GM19239 (cell line): ENCODE measurements around the gene SBNO2.
"Not testable (repeated sequence)": the region's sequence is repeated elsewhere in the genome, so short reads cannot be mapped to it uniquely, and the experiment has no call there.

Source experiments
- DNase-seq: peaks from one replicate; pipeline ENCODE4 v3.0.0; 2011; ENCODE audit warnings: low spot score; ENCODE audit not compliant: insufficient read length
- FAIRE-seq: peaks from 2 replicates; lab custom pipeline; 2011; peaks lifted over from hg19 to GRCh38; lab: Jason Lieb, UNC

SBNO2 gene

DNA sequence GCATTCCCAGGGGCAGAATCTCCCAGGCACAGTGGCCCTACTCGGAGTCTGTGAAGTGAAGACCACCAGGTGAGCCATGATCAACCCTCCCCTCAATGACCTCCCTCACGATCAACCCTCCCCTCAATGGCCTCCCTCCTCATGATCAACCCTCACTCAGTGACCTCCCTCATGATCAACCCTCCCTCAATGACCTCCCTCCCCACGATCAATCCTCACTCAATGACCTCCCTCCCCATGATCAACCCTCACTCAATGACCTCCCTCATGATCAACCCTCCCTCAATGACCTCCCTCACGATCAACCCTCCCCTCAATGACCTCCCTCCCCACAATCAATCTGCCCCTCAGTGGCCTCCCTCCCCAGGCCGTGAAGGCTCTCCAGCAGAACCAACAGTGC is 32.1 kb downstream of the SBNO2 start:
- DNase-seq (no peak), FAIRE-seq (peak; percentile 74)

GRCh38 chr19:1140272-1141027 is 33.6 kb downstream of the SBNO2 start:
- no peak for FAIRE-seq

DNA sequence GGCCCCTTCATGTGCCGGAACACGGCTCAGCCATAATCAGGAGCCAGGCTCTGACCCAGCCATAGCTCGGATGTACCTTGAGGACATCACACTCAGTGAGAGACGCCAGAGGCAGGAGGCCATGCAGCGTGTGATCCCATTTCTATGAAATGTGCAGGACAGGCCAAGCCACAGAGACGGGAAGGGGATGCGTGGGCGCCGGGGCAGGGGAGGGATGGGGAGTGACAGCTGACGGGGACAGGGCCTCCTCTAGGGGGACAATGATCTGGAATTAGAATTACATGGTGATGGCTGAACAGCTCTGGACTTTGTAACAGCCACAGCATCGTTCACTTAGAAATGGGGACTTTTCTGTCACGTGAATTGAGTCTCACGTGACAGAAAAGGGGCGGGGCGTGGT is 34.9 kb downstream of the SBNO2 start:
- DNase-seq, result no peak

More at GRCh38 chr19:1140272-1141027, 33.6 kb downstream of the SBNO2 start:
- DNase-seq, result no peak

DNA sequence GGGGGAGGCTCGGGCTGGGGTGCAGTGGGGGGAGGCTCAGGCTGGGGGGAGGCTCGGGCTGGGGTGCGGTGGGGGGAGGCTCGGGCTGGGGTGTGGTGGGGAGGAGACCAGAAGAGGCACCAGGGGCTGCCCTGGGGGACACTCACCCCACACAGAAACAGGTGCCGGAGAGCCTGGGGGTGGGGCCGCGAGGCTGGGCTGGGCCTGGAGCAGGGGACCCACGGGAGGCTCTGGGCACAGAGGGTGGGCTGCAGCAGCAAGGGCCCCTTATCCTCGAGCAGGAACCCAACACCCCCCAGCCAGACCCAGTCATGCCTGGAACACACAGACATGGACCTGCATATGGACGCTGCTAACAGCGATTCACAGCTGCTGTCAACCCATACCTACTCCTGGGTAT is 35.9 kb downstream of the SBNO2 start:
- no peak for FAIRE-seq

More for the DNA sequence above, 34.9 kb downstream of the SBNO2 start:
- no peak for FAIRE-seq

DNA sequence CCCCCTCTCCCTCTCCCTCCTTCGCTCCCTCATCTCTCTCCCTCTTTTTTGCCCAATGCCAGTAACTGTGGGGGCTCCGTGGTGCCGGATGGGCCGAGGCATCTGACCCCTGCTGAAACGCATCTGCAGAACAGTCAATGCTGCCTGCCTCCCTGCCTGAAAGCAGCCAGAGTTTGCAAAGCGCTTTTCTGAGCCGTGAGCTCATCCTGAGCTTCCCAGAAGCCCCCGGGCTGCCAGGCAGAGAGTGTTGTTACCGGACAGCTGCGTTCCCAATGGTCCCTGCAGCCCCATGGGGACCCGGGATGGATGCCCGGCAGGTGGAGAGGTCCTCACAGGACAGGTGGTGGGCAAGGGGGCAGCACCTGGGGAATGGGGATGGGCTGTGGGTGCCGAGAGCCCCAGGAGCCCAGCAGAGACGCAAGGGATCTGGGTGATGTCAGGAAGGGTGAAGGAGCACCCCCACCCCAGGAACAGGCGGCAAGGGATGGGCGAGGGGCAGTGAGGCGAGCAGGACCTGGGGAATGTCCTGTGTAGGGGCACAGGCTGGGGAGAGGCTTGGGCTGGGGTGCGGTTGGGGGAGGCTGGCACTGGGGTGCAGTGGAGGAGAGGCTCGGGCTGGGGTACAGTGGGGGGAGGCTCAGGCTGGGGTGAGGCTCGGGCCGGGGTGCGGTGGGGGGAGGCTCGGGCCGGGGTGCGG is 37.3 kb downstream of the SBNO2 start:
- FAIRE-seq, result no peak
- no peak for DNase-seq

More for the DNA sequence above, 35.9 kb downstream of the SBNO2 start:
- no peak for DNase-seq

- no peak for FAIRE-seq
These were observed 37.9 kb downstream of the SBNO2 start for GRCh38 chr19:1136201-1136600.

GRCh38 chr19:1135454-1135853 is 38.6 kb downstream of the SBNO2 start:
- no peak for DNase-seq
- no peak for FAIRE-seq

More at GRCh38 chr19:1136201-1136600, 37.9 kb downstream of the SBNO2 start:
- DNase-seq, result peak; percentile 70

DNA sequence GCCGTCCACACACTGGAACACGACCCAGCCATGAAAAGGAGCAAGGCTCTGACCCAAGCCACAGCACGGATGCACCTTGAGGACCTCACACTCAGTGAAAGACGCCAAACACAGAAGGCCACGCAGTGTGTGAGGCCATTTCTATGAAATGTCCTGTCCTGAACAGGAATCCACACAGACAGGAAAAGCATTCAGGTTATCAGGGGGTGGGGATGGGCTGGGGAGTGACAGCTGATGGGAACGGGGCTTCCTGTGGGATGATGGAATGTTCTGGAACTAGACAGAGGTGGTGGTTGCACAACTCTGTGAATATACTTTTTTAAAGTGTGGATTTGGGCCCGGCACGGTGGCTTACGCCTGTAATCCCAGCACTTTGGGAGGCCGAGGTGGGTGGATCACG is 39.6 kb downstream of the SBNO2 start:
- FAIRE-seq (no peak), DNase-seq (no peak)

- FAIRE-seq (peak; percentile 82), DNase-seq (peak; percentile 97)
These were observed 40.6 kb downstream of the SBNO2 start for GRCh38 chr19:1133471-1133929.

DNA sequence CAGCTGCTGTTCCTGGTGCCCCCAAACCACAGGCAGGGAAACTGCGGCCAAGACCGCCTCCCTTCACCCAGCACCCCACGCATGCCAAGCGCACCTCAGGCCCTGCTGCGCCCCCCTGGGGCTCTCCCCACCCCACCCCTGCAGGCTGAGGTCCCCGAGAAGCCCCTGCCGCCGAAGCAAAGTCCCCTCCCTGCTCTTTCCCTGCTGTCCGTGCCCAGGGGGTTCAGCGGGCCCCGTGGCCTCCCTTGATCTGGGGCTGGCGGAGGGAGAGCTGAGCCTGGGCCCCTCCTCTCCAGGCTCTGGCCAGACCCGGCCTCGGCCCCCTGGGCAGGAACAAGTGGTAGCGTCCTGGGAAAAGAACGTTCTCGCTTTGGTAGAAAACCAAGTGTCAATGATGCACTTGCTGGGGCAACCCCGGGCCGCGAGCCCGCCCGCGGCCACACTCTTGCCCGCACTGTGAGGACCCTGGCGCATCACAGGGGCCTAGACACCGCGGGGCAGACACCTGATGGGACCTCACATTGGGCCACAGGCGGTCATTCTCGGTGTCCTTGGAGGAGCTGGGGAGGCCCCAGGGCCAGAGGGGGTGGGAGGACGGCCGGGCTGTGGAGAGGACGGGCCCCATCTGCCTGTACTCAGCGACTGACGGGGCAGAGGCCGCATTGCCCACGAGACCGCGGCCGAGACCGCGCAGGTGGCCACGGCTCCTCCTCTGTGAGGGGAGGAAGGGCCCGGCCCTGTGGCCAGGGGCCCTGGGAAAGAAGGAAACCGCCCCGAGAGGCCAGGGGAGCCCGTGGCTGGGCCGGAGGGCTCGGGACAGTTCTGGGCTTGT is 41.3 kb downstream of the SBNO2 start:
- peak; percentile 14 for FAIRE-seq
- DNase-seq, result no peak

DNA sequence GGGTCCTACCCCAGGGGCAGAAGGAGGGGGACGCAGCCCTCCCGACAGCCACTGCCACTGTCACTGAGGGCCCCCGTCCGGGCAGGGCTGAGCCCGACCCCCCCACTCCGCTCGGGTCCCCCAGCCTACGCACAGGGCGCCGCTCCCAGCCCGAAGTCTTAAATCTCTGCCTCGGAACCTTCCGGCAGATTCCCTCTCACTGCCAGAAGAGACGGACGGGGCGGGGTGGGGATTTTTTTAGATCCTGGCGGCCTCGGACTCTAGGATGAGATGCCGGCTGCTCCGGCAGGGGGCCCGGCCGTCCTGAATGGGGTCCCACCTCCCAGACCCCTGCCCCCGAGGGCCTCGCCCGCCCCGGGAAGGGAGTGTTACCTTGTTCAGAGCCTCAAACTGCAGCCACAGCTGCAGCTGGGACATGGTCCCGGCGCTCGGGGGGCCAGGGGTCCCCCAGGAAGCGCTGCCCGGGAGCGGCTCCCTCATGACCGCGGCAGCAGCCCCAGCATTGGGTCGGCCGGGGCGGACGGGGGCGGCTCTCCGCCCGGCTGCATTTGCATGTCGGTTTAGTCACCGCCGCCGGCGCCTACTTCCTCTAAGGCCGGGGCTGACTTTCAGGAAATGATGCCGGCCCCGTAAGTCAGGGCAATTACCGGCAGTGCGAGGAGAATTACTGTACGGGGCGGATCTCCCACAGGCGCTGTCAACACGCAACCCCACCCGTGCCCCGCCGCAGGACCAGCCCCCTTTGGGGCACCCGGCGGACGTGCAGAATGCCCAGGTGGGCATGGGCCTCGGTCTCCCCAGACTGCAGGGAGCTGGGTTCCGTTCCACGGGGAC is 42.1 kb downstream of the SBNO2 start:
- peak; percentile 91 for DNase-seq
- peak; percentile 97 for FAIRE-seq

GRCh38 chr19:1130771-1131717 is 43.0 kb downstream of the SBNO2 start:
- DNase-seq (peak; percentile 69), FAIRE-seq (peak; percentile 90)

GRCh38 chr19:1129535-1129934 is 44.5 kb downstream of the SBNO2 start:
- DNase-seq (no peak), FAIRE-seq (no peak)

- not testable (repeated sequence) for DNase-seq, FAIRE-seq
These were observed 45.0 kb downstream of the SBNO2 start for GRCh38 chr19:1129084-1129483.

- DNase-seq (no peak), FAIRE-seq (no peak)
These were observed 46.0 kb downstream of the SBNO2 start for GRCh38 chr19:1128106-1128505.

- no peak for DNase-seq
- no peak for FAIRE-seq
These were observed 46.9 kb downstream of the SBNO2 start for GRCh38 chr19:1126984-1127760.

- FAIRE-seq (no peak), DNase-seq (no peak)
These were observed 48.2 kb downstream of the SBNO2 start for GRCh38 chr19:1125601-1126467.
